CD4-positive, alpha-beta T cell treated with Interleukin-6 at 100 ng/mL for 8 hours (primary cell): ENCODE results near the gene ZFR.
A peak's percentile ranks its signal among the peaks of the same experiment; 100 is the strongest.
"Not testable (repeated sequence)": the region's sequence is repeated elsewhere in the genome, so short reads cannot be mapped to it uniquely, and the experiment has no call there.

Source experiments
- DNase-seq: peaks from one replicate; pipeline ENCODE4 v3.0.0-alpha.2; 2020; ENCODE audit warnings: mixed read lengths, low spot score

The ZFR gene

GRCh38 chr5:32444431-32445286 lies at the start of gene ZFR:
Gene ZFR, minus strand, starts transcription at chr5:32444740. Its CDS starts 82 bp downstream, at chr5:32444658.
- DNase-seq: peak; percentile 94

DNA sequence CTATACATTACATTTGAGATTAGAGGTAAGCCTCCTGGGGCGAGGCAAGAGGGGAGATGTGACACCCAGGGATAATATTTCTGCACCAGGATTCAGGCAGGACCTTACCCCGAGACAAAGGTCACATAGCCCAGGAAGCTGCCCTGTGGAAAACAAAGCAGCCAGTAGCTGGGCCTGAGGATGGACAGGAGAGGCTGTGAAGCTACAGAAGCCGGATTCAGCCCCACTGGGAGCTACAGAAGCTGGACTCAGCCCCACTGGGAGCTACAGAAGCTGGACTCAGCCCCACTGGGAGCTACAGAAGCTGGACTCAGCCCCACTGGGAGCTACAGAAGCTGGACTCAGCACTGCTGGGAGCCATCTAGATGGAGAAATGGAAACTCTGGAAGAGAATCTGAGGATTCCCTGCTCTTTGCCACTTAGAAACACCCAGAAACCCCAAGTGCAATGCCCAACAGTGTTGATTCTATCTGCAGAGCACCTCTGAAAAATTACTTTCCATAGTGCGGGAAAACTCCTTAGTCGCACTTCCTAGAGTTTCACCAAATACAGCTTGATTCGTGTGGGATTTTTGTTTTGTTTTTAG lies 46.5 kb upstream of the ZFR start:
- no peak for DNase-seq

GRCh38 chr5:32489791-32490562 lies 45.4 kb upstream of the ZFR start:
- peak; percentile 66 for DNase-seq

DNA sequence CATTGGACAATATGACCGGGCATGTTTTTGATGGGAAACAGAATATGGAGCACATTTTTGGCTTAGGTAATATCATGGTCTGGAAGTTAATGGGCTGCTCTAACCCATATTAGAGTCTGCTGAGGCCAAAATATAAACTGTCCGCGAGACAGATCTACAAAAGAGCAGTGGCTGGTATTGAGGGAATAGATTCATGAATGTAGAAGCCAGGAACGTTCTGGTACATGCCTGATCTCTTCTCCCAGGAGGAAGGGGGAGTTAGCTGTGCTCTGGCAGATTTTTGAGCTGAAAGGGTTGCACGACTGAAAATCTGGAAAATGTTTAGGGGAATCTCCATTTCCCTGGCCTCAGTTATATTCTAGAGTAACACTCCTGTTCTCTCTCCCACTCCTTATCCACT lies 42.9 kb upstream of the ZFR start:
- DNase-seq: no peak

GRCh38 chr5:32487008-32487407 lies 42.5 kb upstream of the ZFR start:
- DNase-seq: no peak

GRCh38 chr5:32482193-32482592 lies 37.7 kb upstream of the ZFR start:
- no peak for DNase-seq

- DNase-seq: no peak
These were observed 34.6 kb upstream of the ZFR start for GRCh38 chr5:32479096-32479495.

- no peak for DNase-seq
These were observed 32.4 kb upstream of the ZFR start for GRCh38 chr5:32476891-32477290.

DNA sequence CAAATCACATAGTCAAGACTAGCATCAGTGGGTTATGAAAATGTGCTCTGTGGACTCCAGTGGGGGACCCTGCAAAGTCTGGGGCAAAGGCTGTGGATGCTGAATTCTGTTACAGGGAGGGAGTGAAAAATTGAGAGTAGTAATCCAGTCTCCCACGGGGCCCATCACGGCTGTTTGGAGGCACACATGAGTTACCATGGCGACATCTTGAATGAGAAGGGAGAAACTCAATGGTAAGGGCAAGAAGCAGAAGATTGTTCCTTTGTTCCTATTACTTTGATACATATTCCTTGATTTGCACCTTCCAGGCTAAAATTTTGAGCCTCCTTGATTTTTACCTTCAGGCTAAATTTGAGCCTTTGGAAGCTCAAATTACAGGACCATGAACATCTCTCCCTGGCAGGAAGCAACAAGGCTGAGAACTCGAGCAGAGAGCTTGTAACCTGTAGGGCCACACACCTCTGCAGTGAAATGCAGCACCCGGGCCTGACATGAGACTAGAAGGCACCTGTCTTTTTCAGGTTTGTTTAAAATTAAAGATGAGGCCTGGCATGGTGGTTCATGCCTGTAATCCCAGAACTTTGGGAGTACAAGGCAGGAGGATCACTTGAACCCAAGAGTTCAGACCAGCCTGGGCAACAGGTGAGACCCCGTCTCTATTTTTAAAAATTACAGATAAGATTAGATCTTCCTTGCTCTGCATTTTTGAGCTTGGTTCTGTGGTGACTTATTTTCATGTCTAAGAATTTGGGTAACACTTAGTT lies 31.0 kb upstream of the ZFR start:
- DNase-seq: no peak

GRCh38 chr5:32474209-32474854 lies 29.8 kb upstream of the ZFR start:
- no peak for DNase-seq

DNA sequence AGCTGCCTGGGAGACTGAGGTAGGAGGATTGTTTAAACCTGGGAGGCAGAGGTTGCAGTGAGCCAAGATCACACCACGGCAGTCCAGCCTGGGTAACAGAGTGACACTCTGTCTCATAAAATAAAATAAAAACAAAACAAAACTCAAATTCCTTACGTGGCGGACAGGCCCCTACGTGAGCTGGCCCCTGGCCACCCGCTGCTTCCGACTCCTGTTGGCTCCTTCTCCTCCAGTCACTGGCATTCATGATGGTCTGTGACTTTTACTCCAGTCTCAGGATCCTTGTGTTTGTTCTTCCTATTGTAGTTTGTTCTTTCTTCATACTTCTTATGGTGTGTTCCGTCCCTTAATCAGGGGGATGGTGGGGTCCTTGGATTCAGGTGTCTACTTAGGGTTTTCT lies 28.5 kb upstream of the ZFR start:
- no peak for DNase-seq

DNA sequence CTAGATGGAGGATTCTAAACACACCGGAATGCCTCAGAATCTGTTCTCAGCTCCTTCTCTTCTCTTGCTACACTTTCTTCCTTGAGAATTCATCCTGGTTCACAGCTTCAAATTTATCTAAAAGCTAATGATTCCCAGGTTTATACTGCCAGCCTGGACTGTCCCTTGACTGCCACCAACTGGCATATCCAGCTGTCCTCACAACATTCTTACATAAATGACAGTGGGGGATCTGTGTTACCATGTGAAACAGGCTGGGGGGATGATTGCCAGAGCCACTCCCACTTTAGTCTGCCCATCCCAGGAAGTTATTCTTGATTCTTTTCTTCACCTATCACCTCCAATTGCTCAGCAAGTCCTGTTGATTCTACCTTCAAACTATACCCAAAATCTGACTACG lies 27.2 kb upstream of the ZFR start:
- DNase-seq: no peak

GRCh38 chr5:32465076-32465475 lies 20.5 kb upstream of the ZFR start:
- no peak for DNase-seq

DNA sequence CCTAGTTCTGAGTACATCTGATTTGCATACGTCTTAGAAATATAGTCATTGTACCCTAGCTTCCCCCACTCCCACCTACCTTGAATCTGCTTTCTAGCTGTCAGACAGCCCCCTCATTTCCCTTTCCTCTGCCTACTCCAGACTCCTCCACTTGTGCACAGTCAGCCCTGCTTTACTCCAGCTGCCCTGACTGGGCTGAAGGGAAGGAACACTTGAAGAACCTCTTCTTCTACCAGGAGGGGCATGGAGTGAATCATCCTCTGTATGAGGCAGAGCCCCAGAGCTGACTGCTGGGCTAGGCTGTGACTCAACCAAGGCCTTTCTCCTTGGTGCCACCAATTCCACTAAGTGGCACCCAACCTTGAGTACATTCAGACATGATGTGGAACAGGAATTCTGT lies 18.1 kb upstream of the ZFR start:
- DNase-seq: no peak

- DNase-seq: no peak
These were observed 17.0 kb upstream of the ZFR start for GRCh38 chr5:32461441-32462120.

DNA sequence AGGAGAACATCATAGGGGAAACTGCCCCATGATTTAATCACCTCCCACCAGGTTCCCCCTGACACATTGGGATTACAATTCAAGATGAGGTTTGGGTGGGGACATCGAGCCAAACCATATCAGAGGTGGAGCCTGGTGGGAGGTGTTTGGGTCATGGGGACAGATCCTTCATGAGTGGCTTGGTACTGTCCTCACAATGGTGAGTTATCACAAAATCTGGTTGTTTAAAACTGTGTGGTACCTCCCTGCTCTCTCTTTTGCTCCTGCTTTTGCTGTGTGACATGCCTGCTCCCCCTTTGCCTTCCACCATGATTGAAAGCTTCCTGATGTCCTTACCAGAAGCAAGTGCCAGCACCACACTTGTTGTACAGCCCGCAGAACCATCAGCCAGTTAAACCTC lies 16.2 kb upstream of the ZFR start:
- DNase-seq: no peak

DNA sequence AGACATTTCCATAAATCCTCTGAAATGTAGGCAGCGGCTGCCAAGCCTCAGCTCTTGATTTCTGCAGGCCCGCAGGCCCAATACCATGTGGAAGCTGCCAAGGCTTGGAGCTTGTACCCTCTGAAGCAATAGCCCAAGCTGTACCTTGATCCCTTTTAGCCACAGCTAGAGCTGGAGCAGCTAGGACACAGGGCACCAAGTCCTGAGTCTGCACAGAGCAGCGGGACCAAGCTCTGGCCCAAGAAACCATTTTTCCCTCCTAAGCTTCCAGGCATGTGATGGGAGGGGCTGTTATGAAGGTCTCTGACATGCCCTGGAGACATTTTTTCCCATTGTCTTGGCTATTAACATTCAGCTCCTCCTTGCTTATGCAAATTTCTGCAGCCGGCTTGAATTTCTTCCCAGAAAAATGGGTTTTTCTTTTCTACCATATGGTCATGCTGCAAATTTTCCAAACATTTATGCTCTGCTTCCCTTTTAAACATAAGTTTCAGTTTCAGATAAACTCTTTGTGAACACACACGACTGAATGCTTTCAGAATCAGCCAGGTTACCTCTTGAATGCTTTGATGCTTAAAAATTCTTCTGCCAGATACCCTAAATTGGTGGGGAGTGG lies 14.4 kb upstream of the ZFR start:
- no peak for DNase-seq

GRCh38 chr5:32455311-32455710 lies 10.8 kb upstream of the ZFR start:
- no peak for DNase-seq

GRCh38 chr5:32454821-32455220 lies 10.3 kb upstream of the ZFR start:
- DNase-seq: no peak

- no peak for DNase-seq
These were observed 9.4 kb upstream of the ZFR start for GRCh38 chr5:32453916-32454315.

GRCh38 chr5:32452316-32452715 lies 7.8 kb upstream of the ZFR start:
- DNase-seq: not testable (repeated sequence)
